HG02840 (cell line): Measurements from ENCODE around the gene ZFAND3.

ENCODE experiments used
- ATAC-seq: cut with Tn5 transposase; IDR thresholded peaks from one replicate; pipeline ENCODE4 v1.9.1; 2021; ENCODE audit warnings: mild to moderate bottlenecking, moderate library complexity, moderate number of reproducible peaks; ENCODE audit not compliant: unreplicated experiment, low FRiP score

ZFAND3 gene

GRCh38 chr6:38192011-38192410 lies 372.5 kb downstream of the ZFAND3 start:
- no peak for ATAC-seq

GRCh38 chr6:38192487-38192886 lies 373.0 kb downstream of the ZFAND3 start:
- no peak for ATAC-seq

GRCh38 chr6:38193051-38193450 lies 373.5 kb downstream of the ZFAND3 start:
- ATAC-seq: no peak

GRCh38 chr6:38193481-38194281 lies 374.2 kb downstream of the ZFAND3 start:
- no peak for ATAC-seq

GRCh38 chr6:38194282-38194572 lies 374.7 kb downstream of the ZFAND3 start:
- ATAC-seq: no peak

GRCh38 chr6:38194589-38194988 lies 375.1 kb downstream of the ZFAND3 start:
- no peak for ATAC-seq

- no peak for ATAC-seq
Observed at GRCh38 chr6:38195113-38195635, 375.6 kb downstream of the ZFAND3 start.

- ATAC-seq: no peak
Observed at GRCh38 chr6:38198219-38198618, 378.7 kb downstream of the ZFAND3 start.
